GM11168 (cell line): Measurements from ENCODE around the gene MED27.

Source experiments
- in situ Hi-C: fragments of 300-500 bp; cut with MboI; formaldehyde crosslinking; loops from one replicate; pipeline ENCODE4 v1.12.0; 2022; ENCODE audit warnings: low sequenced_read_pairs; ENCODE audit not compliant: unreplicated experiment

Gene MED27

GRCh38 chr9:131892162-131892707, 187.4 kb downstream of the MED27 start:
- in situ Hi-C loops: no loop called here

DNA sequence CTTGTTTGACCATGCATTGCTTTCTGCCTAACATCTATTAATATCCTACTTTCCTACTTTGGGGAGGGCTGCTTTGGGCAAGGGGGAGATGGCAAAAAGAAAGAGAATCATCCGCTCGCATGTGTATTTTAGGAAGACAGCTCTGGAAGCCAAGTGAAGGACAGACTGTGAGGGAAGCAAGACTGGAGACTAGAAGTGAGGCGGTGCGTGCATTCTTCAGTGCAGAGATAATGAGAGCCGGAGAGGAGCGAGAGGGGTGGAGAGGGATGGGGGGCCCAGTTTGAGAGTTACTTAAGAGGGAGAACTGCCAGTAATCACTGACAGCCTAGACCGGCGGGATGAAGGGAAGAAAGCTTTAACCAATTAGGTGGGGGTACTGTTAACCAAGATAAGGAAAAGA, 188.1 kb downstream of the MED27 start:
- in situ Hi-C loops: no loop called here

DNA sequence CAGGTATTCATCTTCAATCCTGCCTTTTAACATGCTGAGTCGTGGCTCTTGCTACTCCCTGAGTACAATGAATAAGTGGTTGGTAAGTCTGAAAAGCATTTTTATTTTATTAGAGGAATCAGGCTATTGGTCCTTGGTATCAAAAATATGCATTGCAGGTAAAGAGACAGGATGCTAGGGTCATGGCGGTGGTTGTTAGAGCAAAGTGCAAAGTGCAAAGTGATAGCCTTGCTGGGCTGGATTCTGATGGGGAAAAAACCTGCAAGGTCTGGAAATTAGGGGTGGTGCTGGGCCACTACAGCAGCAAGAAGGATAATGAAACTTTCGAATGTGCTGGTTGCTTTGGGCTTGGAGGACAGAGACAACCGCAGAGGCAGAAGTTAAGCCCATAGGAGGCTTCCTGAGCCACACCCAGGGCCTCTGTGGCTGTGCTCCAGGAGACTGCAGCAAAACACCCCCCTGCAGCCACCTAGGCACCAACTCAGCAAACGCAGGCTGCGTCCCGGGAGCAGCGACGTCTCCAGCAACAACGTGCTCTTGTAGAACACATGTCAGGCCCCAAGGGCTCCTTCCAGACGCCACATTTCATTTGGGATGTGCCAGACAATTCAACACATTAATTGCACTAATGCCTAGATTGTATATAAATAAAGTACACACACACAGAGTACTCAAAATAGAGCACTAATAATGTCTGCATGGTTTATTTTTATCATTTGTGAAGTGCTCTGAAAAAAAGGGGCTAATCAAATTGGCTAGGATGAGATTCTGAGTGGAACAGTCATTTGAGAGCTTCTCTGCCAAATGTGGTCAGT, 190.0 kb downstream of the MED27 start:
- in situ Hi-C loops: no loop called here

DNA sequence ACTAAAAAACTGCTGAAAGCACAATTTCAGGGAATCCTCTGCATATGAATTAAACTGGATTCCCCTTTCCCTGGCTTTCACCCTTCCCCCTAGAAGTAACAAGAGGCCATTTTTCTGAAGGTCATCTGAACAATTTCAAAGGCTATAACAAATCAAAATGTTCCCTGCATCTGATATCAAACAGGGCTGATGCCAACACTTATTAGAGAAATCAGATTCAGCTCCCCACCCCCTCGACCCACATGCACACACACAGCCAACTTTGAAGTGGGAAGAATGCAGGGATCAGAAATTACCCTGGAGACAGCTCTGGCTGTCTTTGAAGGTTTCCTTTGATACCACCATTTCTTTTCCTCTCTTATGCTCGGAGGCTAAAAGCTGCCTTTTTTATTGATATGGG, 190.7 kb downstream of the MED27 start:
- in situ Hi-C loops: no loop called here

GRCh38 chr9:131887680-131888079, 192.0 kb downstream of the MED27 start:
- in situ Hi-C loops: no loop called here

DNA sequence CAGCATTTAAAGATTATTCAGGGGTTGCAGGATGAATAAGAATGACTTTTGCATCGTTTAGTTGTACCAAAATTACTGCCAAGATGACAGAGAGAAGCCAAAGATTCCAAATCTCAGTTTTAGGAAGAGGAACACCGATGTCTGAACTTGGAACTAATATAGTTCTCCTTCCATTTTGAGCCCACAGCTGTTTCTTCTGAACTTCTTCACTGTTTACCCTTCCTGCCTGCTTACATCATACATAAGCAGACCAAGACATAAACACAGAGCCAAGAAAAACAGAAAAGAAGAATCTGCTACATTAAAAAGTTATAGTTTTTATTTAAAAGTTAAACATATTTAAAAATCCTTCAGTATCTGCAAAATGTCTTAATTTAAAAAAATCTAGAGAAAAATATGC, 192.8 kb downstream of the MED27 start:
- in situ Hi-C loops: no loop called here

- in situ Hi-C loops: no loop called here
Measured at GRCh38 chr9:131885144-131885609, 194.5 kb downstream of the MED27 start.

GRCh38 chr9:131884222-131884621, 195.4 kb downstream of the MED27 start:
- in situ Hi-C loops: no loop called here

- in situ Hi-C loops: no loop called here
Measured at GRCh38 chr9:131880833-131881583, 198.7 kb downstream of the MED27 start.

DNA sequence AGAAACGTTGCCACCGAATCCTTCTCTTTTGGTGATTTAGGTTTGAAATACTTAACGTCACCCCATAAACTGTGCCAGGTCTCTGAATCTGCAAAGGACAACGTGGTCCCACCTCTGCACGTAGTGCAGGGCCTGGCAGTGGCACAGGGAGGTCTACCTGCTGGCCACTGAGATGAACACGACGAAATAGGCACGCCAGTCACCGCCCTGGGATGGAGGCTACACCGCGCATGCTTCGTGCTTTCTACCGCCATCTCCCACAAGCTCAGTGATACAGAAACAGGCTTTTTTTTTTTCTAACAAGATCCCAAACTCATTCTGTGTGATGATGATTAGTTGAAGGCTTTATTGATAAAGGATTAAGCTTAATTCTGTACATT, 199.8 kb downstream of the MED27 start:
- in situ Hi-C loops: no loop called here

DNA sequence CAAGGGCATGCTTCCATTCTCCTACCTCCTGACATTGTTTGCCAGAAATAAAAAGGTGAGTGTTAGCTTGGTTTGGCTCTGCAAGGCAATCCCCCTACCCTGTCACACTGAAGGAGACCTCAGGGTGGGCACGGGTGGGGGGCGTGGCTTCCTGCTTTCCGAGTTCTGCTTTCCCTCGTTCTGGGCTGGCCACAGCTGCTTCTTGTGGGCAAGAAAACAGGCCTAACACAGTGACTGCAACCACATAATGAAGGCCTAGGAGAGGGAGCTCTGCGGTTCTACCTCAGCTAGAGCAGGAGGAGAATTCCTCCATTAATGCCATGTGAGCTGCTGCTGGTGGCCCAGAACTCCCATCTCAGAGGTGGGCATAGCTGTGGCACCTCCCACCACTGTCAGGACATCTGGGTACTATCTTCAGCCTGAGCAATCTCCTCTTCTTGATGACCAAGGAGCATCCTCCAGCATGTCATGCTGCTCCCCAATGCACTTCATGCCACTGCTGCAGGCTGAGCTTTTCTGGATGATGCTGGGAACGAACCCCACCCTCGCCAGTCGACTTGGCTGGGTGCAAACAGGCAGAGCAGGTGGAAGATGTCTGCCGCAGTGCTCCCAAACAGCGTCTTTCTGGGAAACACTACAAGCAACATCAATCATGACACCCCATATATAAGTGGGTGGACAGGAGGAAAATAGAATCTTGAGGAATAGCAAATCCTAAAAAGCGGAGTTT, 200.3 kb downstream of the MED27 start:
- in situ Hi-C loops: no loop called here

GRCh38 chr9:131876486-131876885, 203.2 kb downstream of the MED27 start:
- in situ Hi-C loops: no loop called here

DNA sequence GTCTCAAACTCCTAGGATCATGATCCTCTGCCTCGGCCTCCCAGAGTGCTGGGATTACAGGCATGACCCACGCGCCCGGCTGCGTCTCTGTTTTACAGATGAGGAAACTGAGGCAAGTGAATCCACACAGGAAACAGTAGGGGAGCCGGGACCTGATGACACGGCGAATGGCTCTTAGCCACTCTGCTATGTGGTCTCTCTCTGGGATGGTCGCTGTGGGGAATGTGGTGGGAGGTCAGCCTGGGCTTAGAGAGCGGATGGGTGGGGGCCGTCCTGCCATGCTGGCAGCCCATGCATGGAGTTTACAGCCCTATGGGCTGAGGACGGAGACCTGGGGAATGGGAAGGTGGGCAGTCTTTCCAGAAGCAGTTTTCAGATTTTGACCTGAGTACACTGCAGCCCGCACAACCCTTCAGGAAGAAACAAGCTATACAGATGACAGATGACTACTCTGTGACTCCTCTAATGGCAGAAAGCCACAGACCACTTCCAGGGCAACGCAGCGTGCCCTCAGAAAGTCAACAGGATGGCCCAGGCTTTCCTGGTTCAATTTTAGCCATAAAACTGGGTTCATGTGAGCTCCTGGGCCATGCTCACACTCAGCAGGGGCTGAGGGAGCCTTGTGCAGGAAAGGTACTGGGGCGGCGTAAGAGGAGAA, 203.7 kb downstream of the MED27 start:
- in situ Hi-C loops: no loop called here

DNA sequence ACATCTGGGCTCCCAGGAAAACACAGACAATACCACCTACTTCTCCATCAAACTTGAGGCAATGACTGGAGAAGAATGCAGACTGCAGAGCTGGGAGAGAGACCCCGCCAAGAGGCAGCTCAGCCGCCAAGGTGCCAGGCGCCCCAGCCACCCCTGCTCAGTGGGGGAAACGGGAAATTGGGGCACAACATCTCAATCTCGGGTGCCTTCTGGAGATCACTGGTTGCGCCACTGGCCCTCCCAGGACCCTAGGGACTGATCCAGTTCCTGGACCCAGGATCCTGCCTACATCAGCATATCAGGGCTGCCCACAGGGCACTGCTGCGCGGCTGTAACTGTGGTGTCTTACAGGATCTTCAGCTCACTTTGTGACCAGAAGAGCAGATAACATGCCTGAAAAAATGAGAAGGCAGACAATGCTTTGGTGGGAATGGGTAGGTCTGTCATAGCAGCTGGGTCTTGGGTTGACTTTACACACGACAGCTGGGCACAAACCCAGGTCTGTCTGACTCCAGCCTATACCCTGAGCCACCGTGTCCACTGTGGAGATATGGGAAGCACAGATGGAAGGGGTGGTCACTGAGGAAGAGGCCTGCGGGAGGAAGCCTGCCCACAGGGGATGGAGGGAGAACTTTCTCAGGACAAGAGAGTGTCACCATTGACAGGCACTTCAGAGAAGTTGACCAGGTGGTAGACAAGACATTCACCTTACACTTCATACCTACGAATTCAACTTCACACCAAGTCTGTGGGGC, 204.6 kb downstream of the MED27 start:
- in situ Hi-C loops: no loop called here

DNA sequence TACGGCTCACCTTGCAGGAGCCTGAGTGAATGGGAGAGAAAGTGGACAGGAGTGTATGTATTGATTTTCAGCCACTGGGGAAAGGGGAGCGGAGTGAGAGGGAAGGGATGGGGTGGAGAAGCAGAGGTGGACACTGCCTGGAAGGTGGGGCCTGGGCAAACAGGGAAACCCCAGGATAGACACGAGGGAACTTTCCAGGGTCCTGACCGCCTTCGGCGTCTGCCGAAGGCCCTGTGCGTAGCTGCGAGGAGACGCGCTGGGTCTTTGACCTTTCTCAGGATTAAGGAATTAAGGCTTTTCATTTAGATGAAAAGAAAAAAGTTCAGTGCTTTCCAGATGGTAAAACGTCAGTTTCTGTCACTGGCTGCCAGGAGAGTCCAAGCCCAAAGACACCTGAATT, 205.2 kb downstream of the MED27 start:
- in situ Hi-C loops: no loop called here

- in situ Hi-C loops: no loop called here
Measured at GRCh38 chr9:131873891-131874440, 205.7 kb downstream of the MED27 start.

GRCh38 chr9:131873335-131873734, 206.3 kb downstream of the MED27 start:
- in situ Hi-C loops: no loop called here

GRCh38 chr9:131872702-131873101, 207.0 kb downstream of the MED27 start:
- in situ Hi-C loops: no loop called here

DNA sequence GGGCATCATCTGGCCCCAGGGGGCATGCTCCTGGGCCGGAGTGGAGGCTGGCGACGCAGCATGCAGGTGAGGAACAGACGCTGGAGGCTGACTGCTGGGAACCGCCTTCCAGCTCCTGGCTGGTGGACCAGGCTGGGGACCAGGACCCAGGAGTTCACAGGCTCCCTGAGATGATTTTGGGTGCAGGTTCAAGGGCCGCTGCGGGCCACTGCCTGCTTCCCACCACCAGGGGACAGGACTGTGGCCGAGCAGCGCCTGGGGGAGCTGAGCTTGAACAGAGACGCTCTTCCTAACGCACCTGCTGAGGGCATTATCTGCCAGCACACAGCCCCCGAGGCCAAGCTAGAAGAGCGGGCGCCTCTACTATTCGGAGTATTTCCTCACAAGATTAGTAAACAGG, 207.7 kb downstream of the MED27 start:
- in situ Hi-C loops: no loop called here
